ENCODE measurements around the gene PKD2L1. TPM values are rescaled to one million over a fixed set of nuclear protein-coding genes. Genes with fewer than 3 reads are reported as not detected.

PKD2L1 gene
- polyA plus RNA-seq, 1 donor from 2014 or later = not detected

- Histone ChIP-seq H3K79me2 (replicated peaks; ENCODE audit: insufficient read depth, low read length) (no peaks in the 10 kb centered on the region), H3K27me3 (ENCODE audit: insufficient read depth, low read depth, low read length) (no peaks in the 10 kb centered on the region), H4K20me1 (ENCODE audit: insufficient read depth) (no peaks in the 10 kb centered on the region), H3K4me3 (ENCODE audit: low read length) (no peak overlapping the region), H3F3A (ENCODE audit: insufficient read depth, low read length, poor library complexity, severe bottlenecking) (no peaks in the 10 kb centered on the region), H3K9ac (ENCODE audit: low read length) (no peak overlapping the region), H3K9me3 (ENCODE audit: low read length) (no peaks in the 10 kb centered on the region), H2AFZ (ENCODE audit: low read depth, low read length) (no peak overlapping the region), H3K36me3 (ENCODE audit: insufficient read depth, low read length) (no peaks in the 10 kb centered on the region), H3K4me2 (ENCODE audit: low read length) (no peak overlapping the region), H3K9me2 (ENCODE audit: insufficient read depth, low read length) (no peaks in the 10 kb centered on the region), H3K27ac (ENCODE audit: low read length) (no peak overlapping the region)
- TF ChIP-seq SMC3 (conservative IDR thresholded peaks at IDR 0.05; ENCODE audit: poor library complexity) = no peak
- no peak for TF ChIP-seq RAD21 (conservative IDR thresholded peaks at IDR 0.05)
- TF ChIP-seq POLR2AphosphoS5 (IDR thresholded peaks at IDR 0.05) = no peak
- no peak for TF ChIP-seq TAF1 (IDR thresholded peaks at IDR 0.05; ENCODE audit: low read depth)
- TF ChIP-seq MXI1 (conservative IDR thresholded peaks at IDR 0.05; ENCODE audit: poor library complexity, severe bottlenecking) = no peak
- TF ChIP-seq CTCF (IDR thresholded peaks at IDR 0.05; ENCODE audit: poor library complexity, severe bottlenecking) = no peak
- no peak for TF ChIP-seq EP300 (conservative IDR thresholded peaks at IDR 0.05; ENCODE audit: poor library complexity, severe bottlenecking)
- no peak for TF ChIP-seq REST (IDR thresholded peaks at IDR 0.05; ENCODE audit: borderline replicate concordance)
- TF ChIP-seq EZH2 (IDR thresholded peaks at IDR 0.05; ENCODE audit: borderline replicate concordance, insufficient read depth, low read length, poor library complexity, severe bottlenecking) = no peak
Measured at GRCh38 chr10:100248820-100249219, 81.2 kb downstream of the PKD2L1 start.

DNA sequence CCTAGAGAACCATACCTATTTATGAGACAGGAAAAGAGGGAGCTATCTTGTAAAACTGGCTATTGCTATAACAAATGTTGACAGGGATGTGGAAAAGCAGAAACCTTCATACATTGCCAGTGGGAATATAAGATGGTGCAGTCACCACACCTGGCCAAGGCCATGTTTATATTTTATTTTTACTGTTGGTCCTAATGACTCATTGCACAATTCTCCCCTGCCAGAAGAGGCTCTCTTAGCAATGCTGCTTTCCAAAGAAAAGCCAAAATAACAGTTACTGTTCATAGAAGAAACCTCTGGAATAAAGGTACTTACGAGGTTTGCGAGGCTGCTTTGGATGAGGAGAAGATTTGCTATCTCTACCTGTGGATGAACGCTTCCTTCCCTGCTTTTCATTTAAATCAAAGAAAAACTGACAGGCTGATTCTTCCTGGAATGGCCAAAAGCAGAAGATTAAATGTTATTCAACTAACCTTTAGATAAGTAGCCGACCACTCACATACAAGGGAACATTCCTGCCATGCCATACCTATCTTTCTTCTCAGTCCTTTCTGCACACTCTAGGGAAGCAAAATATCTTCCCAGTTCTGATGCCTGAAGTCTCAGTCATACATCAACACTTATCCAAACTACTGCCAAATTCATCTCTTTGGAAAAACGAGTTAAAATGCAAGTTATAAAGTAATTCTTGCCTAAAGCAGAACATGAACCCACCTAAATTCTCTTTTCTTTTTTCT is 84.4 kb downstream of the PKD2L1 start:
- Histone ChIP-seq H3K36me3 (ENCODE audit: insufficient read depth, low read length) (no peaks in the 10 kb centered on the region), H4K20me1 (ENCODE audit: insufficient read depth) (no peaks in the 10 kb centered on the region), H3K4me2 (ENCODE audit: low read length) (no peak overlapping the region), H3K4me3 (ENCODE audit: low read length) (no peak overlapping the region), H2AFZ (ENCODE audit: low read depth, low read length) (no peak overlapping the region), H3F3A (ENCODE audit: insufficient read depth, low read length, poor library complexity, severe bottlenecking) (no peaks in the 10 kb centered on the region), H3K9me2 (ENCODE audit: insufficient read depth, low read length) (no peaks in the 10 kb centered on the region), H3K9me3 (ENCODE audit: low read length) (no peaks in the 10 kb centered on the region), H3K9ac (ENCODE audit: low read length) (no peak overlapping the region), H3K79me2 (replicated peaks; ENCODE audit: insufficient read depth, low read length) (no peaks in the 10 kb centered on the region), H3K27me3 (ENCODE audit: insufficient read depth, low read depth, low read length) (no peaks in the 10 kb centered on the region), H3K27ac (ENCODE audit: low read length) (no peak overlapping the region)
- TF ChIP-seq EZH2 (IDR thresholded peaks at IDR 0.05; ENCODE audit: borderline replicate concordance, insufficient read depth, low read length, poor library complexity, severe bottlenecking) = no peak
- no peak for TF ChIP-seq MXI1 (conservative IDR thresholded peaks at IDR 0.05; ENCODE audit: poor library complexity, severe bottlenecking)
- TF ChIP-seq POLR2AphosphoS5 (IDR thresholded peaks at IDR 0.05) = no peak
- TF ChIP-seq CTCF (IDR thresholded peaks at IDR 0.05; ENCODE audit: poor library complexity, severe bottlenecking) = no peak
- no peak for TF ChIP-seq TAF1 (IDR thresholded peaks at IDR 0.05; ENCODE audit: low read depth)
- TF ChIP-seq SMC3 (conservative IDR thresholded peaks at IDR 0.05; ENCODE audit: poor library complexity) = no peak
- TF ChIP-seq REST (IDR thresholded peaks at IDR 0.05; ENCODE audit: borderline replicate concordance) = no peak
- TF ChIP-seq EP300 (conservative IDR thresholded peaks at IDR 0.05; ENCODE audit: poor library complexity, severe bottlenecking) = no peak
- TF ChIP-seq RAD21 (conservative IDR thresholded peaks at IDR 0.05) = no peak
